NOMO-1 treated with dmso at 0.1 percent for 144 hours (cell line): ENCODE measurements around the gene ZC3H7B.
"Not testable (repeated sequence)": the region's sequence is repeated elsewhere in the genome, so short reads cannot be mapped to it uniquely, and the experiment has no call there.

Experiments
- DNase-seq: peaks from one replicate; lab custom pipeline; 2025; ENCODE audit not compliant: unreplicated experiment; lab: John Stamatoyannopoulos, UW

The ZC3H7B gene

GRCh38 chr22:41301085-41302020 lies at the start of gene ZC3H7B:
Gene ZC3H7B, plus strand, starts transcription at chr22:41301525. Its CDS starts 19,136 bp downstream, at chr22:41320661.
- peak; percentile 80 for DNase-seq

- DNase-seq, result no peak
Measured at GRCh38 chr22:41252365-41252764, 49.0 kb upstream of the ZC3H7B start.

- DNase-seq, result no peak
Measured at GRCh38 chr22:41254230-41254629, 47.1 kb upstream of the ZC3H7B start.

- no peak for DNase-seq
Measured at GRCh38 chr22:41256254-41257253, 44.8 kb upstream of the ZC3H7B start.

- DNase-seq, result no peak
Measured at GRCh38 chr22:41257696-41258095, 43.6 kb upstream of the ZC3H7B start.

GRCh38 chr22:41259756-41260155 lies 41.6 kb upstream of the ZC3H7B start:
- DNase-seq, result not testable (repeated sequence)

GRCh38 chr22:41260871-41261270 lies 40.5 kb upstream of the ZC3H7B start:
- no peak for DNase-seq

- no peak for DNase-seq
Measured at GRCh38 chr22:41261541-41262249, 39.6 kb upstream of the ZC3H7B start.

GRCh38 chr22:41262250-41262765 lies 39.0 kb upstream of the ZC3H7B start:
- no peak for DNase-seq

- no peak for DNase-seq
Measured at GRCh38 chr22:41263704-41264103, 37.6 kb upstream of the ZC3H7B start.

GRCh38 chr22:41264408-41264941 lies 36.9 kb upstream of the ZC3H7B start:
- no peak for DNase-seq

- DNase-seq, result no peak
Measured at GRCh38 chr22:41267958-41268357, 33.4 kb upstream of the ZC3H7B start.

GRCh38 chr22:41271787-41272186 lies 29.5 kb upstream of the ZC3H7B start:
- no peak for DNase-seq

GRCh38 chr22:41273128-41273527 lies 28.2 kb upstream of the ZC3H7B start:
- DNase-seq, result no peak

GRCh38 chr22:41274856-41275255 lies 26.5 kb upstream of the ZC3H7B start:
- DNase-seq, result no peak

GRCh38 chr22:41280065-41280464 lies 21.3 kb upstream of the ZC3H7B start:
- DNase-seq, result no peak

GRCh38 chr22:41280854-41281253 lies 20.5 kb upstream of the ZC3H7B start:
- DNase-seq, result no peak

- DNase-seq, result no peak
Measured at GRCh38 chr22:41284465-41284864, 16.9 kb upstream of the ZC3H7B start.

GRCh38 chr22:41285441-41285819 lies 15.9 kb upstream of the ZC3H7B start:
- DNase-seq, result peak; percentile 57
